ENCODE results near the gene OR2F1.

OR2F1 gene

GRCh38 chr7:143936087-143937009 is 18.3 kb upstream of the OR2F1 start:
- DNase-seq (ENCODE audit: extremely low read depth, low read depth): peak; percentile 68
- no peak for TF ChIP-seq CTCF (IDR thresholded peaks at IDR 0.05; ENCODE audit: low read depth, low read length)

- TF ChIP-seq CTCF (IDR thresholded peaks at IDR 0.05; ENCODE audit: low read depth, low read length): no peak
- DNase-seq (ENCODE audit: extremely low read depth, low read depth): no peak
These were observed 16.0 kb upstream of the OR2F1 start for GRCh38 chr7:143938379-143939243.

- TF ChIP-seq CTCF (IDR thresholded peaks at IDR 0.05; ENCODE audit: low read depth, low read length): no peak
- DNase-seq (ENCODE audit: extremely low read depth, low read depth): no peak
These were observed 9.2 kb upstream of the OR2F1 start for GRCh38 chr7:143945423-143945822.

- no peak for DNase-seq (ENCODE audit: extremely low read depth, low read depth)
- no peak for TF ChIP-seq CTCF (IDR thresholded peaks at IDR 0.05; ENCODE audit: low read depth, low read length)
These were observed 7.5 kb upstream of the OR2F1 start for GRCh38 chr7:143947111-143947510.

GRCh38 chr7:143948733-143949132 is 5.9 kb upstream of the OR2F1 start:
- no peak for DNase-seq (ENCODE audit: extremely low read depth, low read depth)
- TF ChIP-seq CTCF (IDR thresholded peaks at IDR 0.05; ENCODE audit: low read depth, low read length): no peak

- DNase-seq (ENCODE audit: extremely low read depth, low read depth): no peak
- no peak for TF ChIP-seq CTCF (IDR thresholded peaks at IDR 0.05; ENCODE audit: low read depth, low read length)
These were observed 1.2 kb upstream of the OR2F1 start for GRCh38 chr7:143953421-143953820.

GRCh38 chr7:143954135-143954534 is 509 bp upstream of the OR2F1 start:
- TF ChIP-seq CTCF (IDR thresholded peaks at IDR 0.05; ENCODE audit: low read depth, low read length): no peak
- DNase-seq (ENCODE audit: extremely low read depth, low read depth): no peak

Measured in AG09319 (cell line).